T-helper 22 cell (primary cell): ENCODE data around the gene TAX1BP3.

Experiments used
- DNase-seq: peaks from one replicate; pipeline ENCODE4 v3.0.0-alpha.2; 2020; ENCODE audit warnings: low read depth

TAX1BP3 gene

GRCh38 chr17:3657874-3658783, 10.2 kb downstream of the TAX1BP3 start:
- DNase-seq = no peak

GRCh38 chr17:3657588-3657869, 10.8 kb downstream of the TAX1BP3 start:
- no peak for DNase-seq

- no peak for DNase-seq
Observed at GRCh38 chr17:3656755-3657587, 11.4 kb downstream of the TAX1BP3 start.

DNA sequence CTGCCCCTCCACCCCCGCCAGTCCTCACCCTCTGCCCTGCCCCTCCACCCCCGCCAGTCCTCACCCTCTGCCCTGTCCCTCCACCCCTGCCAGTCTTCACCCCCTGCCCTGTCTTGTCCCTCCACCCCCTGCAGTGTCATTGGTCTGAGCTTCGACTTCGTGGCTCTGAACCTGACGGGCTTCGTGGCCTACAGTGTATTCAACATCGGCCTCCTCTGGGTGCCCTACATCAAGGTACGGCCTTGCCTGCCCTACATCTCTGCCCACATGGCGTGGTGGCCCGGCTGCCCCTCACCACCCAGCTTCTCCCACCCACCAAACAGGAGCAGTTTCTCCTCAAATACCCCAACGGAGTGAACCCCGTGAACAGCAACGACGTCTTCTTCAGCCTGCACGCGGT, 12.0 kb downstream of the TAX1BP3 start:
- no peak for DNase-seq

DNA sequence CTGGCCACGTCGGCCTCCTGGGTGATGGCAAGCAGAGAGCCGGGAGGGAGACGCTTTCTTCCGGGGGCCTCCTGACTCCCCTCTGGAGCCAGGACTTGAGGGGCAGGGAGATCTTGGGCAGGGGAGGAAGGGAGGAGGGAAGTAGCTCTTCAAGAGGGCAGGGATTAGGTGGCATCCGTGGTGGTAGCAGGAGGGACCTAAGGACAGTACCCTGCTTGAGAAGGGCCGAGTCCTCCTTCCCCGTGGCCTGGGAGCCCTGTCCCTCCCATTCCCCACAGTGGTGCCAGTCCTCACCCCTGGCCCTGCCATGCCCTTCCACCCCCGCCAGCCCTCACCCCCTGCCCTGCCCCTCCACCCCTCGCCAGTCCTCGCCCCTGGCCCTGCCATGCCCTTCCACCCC, 12.6 kb downstream of the TAX1BP3 start:
- DNase-seq = no peak

DNA sequence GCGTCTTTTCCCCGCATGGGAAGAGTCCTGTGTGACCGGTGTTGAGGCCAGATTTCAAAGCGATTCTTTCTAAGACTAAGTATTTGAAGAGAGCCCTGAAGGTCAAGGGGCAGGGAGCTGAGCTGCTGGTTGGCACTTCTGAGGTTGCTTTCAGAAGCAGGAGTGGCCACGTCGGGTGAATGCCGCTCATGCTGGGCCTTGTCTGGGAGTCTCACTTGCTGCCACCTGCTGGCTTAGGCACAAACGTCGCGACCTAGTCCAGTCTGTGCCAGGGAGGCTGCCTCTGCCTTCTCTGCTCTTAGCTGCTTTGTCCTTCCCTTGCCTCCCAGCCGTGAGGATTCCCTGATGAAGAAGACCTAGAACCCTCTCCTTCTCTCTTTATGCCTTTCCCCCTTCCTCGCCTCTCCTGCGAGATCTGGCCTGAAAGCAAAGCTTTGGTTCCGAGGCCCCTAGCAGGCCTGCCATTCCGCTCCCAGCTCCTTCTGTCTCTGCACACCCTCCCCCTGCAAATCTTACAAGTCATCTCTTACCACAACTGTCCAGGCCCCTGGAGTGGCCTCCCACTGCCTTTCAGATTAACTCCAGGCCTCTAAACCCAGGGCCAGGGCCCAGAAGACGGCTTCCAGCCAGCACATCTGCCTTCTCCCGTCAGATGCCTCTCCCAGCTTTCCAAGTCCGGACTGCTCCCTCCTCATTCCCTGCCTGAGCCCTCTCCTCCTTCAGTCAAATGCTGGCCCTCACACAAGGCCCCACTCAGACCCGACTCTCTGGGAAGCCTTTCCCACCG, 20.4 kb downstream of the TAX1BP3 start:
- no peak for DNase-seq

GRCh38 chr17:3647251-3647650, 21.1 kb downstream of the TAX1BP3 start:
- DNase-seq = no peak

- no peak for DNase-seq
Observed at GRCh38 chr17:3645310-3645709, 23.1 kb downstream of the TAX1BP3 start.

DNA sequence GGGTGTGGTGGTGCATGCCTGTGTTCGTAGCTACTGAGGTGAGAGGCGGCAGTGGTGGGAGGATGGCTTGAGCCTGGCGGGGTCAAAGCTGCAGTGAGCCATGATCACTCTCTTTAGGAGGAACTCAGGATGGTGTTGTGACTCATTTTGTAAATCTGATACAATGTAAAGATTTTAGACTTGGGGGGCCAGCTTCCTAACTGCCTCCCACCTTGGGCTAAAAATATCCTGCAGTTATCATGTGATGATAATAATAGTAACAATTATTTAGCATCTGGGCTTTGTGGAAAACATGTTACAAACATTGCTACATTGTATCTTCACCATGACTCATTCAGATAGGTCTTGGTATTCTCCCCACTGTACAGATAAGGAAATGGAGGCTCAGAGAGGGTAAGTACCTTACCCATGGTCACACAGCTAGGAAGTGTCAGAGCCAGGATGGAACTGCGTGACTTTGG, 24.5 kb downstream of the TAX1BP3 start:
- no peak for DNase-seq

GRCh38 chr17:3641717-3642486, 26.5 kb downstream of the TAX1BP3 start:
- no peak for DNase-seq

DNA sequence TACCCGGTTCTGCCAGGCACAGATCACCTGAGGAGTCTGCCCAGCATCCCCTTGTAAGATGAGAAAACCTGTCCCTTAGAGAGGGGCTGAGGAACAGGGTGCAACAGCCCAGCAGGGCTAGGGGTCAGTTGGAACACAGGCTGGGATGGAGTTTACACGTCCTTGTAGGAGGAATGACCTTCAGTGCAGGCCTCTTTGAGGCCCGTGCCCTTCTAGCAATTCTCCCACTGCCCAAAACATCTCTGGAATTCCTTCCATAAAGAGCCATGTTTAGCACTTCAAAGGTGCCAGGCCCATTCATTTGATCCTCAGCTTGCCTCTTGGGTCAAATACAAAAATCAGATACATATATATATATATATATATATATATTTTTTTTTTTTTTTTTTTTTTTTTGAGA, 27.4 kb downstream of the TAX1BP3 start:
- DNase-seq = no peak

DNA sequence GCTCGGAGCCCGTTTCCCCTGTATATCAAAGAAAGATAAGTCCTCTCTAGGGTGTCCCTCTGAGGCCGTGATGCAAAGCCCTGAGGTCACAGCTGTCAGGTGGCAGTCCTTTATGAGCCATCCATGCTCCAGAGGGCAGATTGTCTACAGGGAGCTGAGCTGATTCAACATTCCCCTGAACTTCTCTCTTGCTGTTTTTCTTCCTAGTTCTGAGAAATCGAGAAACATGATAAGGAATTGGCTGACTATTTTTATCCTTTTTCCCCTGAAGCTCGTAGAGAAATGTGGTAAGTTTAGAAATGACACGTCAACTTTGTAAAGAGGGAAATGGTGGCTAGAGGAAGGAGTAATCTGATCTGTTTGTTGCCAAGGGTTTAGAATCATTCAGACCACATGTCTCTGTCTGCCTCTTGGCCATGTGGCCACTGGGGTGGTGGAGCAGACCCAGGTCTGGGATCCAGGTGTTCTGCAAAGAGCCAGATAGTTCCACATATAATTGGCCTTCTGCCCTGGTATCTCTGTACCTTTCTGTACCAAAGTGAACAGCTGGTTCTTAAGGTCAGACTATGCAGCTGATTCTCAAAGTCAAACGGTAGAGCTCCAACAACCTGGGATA, 28.3 kb downstream of the TAX1BP3 start:
- no peak for DNase-seq

- no peak for DNase-seq
Observed at GRCh38 chr17:3636908-3637373, 31.4 kb downstream of the TAX1BP3 start.

DNA sequence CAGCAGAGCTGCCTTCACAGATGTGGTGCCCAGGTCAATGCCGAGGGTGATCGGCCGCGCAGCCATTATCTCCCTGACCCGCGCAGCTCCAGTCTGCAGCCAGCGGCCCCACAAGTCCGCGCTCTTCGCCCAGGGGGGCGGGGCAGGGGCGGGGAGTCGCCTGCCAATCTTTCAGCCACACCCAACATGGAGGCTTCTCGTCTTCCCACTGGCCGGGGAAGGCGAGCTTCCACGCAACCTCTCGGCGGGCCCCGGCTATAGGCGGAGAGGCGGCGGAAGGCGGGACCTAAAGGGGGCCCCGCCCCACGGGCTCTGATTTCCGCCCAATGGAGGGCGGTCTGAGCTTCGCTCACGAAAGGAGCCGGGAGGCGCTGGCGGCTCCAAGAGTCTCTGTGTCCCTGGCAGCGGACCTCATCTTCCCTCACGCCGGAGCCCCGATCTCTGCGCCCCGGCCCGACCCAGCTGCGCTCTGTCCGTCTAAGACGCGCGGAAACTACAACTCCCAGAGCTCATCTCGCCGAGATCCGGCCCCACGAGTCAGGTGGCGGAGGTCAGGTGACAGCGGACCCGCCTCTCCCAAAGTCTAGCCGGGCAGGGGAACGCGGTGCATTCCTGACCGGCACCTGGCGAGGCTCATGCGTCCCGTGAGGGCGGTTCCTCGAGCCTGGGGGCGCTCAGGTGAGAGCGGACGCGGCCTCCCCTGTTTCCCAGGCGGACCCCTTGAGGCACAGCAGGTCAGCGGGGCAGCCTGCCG, 32.0 kb downstream of the TAX1BP3 start, which contains the start of the genes CTNS and SHPK:
CTNS (plus strand) TSS at position 607 of the 754 bp plus-strand sequence. CDS start 3,447 bp downstream, outside the sequence.
SHPK (minus strand) TSS at position 97 of the 754 bp plus-strand sequence; CDS start at position 66, 31 bp downstream.
- DNase-seq = peak; percentile 92

- DNase-seq = no peak
Observed at GRCh38 chr17:3635474-3636153, 32.8 kb downstream of the TAX1BP3 start.

DNA sequence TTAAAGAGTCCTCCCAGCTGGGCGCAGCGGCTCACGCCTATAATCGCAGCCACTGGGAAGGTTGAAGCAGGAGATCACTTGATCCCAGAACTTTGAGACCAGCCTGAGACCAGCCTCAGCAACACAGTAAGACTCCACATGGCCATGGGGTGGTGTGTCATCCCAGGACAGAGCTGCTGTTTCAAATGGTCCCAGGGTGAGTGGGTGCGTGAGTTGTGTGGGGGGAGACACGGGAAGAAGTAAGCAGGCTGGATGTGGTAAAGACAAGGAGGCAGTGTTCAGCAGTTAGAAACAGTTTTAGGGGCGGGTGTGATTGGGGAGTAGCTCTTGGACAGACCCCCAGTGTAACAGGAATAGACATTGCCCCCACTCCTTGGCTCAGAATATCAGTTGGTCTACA, 36.1 kb downstream of the TAX1BP3 start:
- DNase-seq = no peak

DNA sequence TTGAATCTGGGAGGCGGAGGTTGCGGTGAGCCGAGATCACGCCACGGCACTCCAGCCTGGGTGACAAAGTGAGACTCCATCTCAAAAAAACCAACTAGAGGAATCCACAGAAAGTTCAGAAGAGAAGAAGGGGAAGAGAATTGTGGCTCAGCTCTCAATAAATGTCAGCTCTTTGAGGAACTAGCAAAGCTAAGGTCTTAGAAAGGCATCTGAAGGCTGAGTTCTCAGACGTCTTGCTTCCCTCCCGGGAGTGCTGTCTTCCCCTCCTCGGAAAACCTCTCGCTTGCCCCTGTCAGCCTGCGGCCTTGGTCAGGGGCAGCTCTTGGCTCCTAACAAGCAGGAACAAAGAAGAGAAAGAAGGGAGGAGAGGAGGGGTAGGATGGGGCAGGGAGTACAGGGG, 37.6 kb downstream of the TAX1BP3 start:
- DNase-seq = no peak

DNA sequence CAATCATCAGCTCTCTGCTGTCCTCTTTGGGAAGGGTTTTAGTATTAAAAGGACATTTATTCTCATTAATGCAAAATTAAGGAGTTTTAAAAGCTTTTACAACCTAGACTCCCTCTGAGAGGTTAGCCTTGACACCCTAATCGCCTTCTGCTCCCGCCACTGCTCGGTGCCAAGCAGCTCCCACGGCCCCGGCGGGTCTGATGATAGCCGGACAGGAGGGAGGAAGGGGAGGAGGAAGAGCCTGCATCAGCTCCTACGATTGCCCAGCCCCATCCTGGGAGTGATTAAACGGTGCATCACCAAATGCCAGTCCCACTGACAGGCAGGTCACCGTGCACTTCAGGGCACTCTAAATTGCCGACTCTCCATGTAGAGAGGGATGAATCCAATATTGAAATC, 40.6 kb downstream of the TAX1BP3 start:
- no peak for DNase-seq
